ENCODE measurements around the gene HSD17B3.

- TF ChIP-seq CTCF (IDR thresholded peaks at IDR 0.05; ENCODE audit: low read depth, low read length) (no peak), EZH2phosphoT487 (IDR thresholded peaks at IDR 0.05; ENCODE audit: low read depth) (no peak)
These were observed 36.3 kb upstream of the HSD17B3 start for GRCh38 chr9:96338299-96338698.

Data from OCI-LY3 (cell line).